GM18867 (cell line): ENCODE measurements around the gene CCDC136.

Experiments used
- ATAC-seq: cut with Tn5 transposase; IDR thresholded peaks from one replicate; pipeline ENCODE4 v1.9.1; 2021; ENCODE audit warnings: mild to moderate bottlenecking, moderate library complexity; ENCODE audit not compliant: unreplicated experiment

The CCDC136 gene

DNA sequence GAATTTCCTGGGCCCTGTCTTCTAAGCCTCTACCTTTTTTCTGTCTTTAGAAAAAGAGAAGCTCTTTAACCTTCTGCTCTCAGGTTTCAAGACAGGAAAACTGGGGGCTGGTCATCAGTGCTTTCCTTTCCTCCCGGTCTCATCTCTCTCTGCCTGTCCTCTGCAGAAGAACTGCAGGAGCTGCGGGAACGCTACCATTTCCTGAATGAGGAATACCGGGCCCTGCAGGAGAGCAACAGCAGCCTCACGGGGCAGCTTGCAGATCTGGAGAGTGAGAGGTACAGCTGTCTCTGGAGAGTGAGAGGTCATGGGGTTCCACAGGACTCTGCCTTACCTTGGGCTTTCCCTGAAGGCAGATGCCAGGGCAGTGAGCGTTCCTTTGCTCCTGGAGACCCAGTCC lies 12.7 kb downstream of the CCDC136 start:
- no peak for ATAC-seq

DNA sequence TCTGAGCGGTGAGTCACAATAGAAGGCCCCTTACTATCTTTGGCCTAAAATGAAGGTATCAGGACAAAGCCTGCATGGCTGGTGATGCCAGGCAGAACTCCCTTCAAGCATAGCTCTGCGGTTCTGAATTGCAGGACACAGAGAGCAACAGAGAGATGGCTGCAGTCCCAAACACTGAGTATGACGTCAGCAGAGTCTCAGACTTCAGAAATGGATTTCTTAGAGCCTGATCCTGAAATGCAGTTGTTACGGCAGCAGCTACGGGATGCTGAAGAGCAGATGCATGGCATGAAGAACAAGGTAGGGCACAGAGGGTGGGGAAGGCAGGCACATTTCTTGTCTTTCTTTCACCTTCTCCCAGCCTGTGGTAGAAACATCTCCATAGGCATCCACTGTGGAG lies 13.5 kb downstream of the CCDC136 start:
- ATAC-seq, result no peak

DNA sequence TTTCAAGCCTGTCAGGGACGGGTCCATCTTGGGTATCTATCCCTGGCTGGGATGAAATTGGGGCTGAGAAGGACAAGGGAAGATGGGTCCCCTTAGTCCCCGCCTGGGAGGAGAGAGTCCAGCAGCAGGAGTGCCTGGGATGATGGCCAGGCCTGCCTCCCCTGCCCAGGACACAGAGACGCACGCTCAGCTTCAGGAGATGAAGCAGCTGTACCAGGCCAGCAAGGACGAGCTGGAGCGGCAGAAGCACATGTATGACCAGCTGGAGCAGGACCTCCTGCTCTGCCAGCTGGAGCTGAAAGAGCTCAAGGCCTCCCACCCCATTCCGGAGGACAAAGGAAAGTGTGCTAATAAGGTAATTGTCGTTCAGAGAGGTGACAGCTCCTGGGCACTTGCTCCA lies 15.4 kb downstream of the CCDC136 start:
- no peak for ATAC-seq

DNA sequence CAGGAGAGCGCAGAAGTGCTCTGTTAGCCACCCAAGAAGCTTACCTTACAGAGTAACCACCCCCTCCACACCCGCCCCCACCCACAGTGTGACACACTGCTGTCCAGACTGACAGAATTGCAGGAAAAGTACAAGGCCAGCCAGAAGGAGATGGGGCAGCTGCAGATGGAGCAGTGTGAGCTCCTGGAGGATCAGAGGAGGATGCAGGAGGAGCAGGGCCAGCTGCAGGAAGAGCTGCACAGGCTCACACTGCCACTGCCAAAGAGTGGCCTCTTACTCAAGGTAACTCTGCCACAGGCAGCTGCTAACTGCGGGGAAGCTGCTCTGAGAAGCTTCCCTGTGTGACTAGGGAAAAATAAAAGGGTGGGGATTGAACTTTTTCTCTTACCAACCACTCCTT lies 17.6 kb downstream of the CCDC136 start:
- no peak for ATAC-seq

DNA sequence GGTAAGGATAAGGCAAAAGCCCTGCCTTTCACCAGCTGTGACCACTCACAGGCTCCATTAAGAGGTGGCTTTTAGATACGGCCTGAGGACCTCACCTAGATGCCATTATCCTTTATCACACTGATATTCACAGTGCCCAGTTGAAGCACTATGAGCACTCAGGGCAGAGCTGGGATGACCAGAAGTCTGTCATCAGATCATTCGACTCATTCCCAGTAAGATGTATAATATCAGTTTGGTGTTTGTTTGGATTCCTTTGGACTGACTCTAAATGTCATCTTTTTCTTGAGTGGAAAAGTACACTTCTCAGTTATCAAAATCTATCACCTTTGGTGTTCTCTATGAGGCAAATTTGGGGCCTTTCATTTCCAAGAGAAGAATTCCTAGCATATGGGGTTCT lies 18.7 kb downstream of the CCDC136 start:
- ATAC-seq, result no peak

DNA sequence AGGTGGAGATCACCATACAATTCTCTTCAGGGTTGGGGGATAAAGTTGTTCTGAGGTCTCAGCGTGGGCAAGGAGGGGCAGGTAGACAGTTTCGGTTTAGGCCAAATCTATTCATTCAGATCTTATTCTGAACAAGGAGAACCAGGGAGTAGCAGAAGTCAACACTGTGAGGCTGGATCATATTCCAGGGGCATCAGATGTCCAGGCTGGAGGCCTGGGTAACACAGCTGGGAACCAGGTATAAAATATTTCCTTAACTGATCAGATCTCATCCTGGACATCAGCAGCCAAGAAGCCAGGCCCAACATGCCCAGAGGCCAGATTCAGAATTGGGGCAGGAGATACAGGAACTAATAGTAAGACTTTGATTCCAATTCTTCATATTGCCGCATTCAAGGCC lies 19.2 kb downstream of the CCDC136 start:
- no peak for ATAC-seq

DNA sequence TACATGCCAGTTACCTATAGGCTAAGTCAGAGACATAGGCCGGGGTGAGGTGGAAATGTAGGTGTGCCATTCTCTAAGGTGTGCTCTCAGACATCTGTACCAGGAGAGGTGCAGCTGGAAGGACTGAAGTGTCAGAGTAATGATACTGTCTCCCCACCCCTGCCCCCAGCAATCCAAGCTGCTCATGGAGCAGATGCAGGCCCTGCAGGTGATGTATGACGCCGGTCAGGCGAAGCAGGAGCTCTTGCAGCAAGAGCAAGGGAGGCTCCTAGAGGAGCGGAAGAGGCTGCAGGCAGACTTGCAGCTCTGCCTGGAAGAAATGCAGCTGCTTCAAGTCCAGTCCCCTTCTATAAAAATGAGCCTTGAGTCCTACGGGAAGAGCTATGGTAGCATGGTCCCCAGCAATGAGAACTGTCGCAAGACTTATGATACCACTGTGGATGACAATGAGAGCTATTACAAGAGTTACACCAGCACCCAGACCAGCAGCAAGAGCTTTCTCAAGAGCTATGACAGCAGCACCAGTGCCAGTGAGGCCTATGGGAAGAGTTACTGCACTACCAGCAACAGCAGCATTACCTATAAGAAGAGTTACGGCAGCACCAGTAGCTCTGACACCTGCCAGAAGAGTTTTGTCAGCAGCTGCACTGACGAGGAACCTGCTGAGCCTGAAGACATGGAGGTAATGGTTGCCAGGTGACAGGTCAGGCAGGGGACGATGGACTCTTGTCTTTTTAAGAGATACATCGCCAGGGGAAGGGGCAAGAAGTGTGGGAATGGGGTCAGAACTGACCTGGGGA lies 20.1 kb downstream of the CCDC136 start:
- no peak for ATAC-seq

DNA sequence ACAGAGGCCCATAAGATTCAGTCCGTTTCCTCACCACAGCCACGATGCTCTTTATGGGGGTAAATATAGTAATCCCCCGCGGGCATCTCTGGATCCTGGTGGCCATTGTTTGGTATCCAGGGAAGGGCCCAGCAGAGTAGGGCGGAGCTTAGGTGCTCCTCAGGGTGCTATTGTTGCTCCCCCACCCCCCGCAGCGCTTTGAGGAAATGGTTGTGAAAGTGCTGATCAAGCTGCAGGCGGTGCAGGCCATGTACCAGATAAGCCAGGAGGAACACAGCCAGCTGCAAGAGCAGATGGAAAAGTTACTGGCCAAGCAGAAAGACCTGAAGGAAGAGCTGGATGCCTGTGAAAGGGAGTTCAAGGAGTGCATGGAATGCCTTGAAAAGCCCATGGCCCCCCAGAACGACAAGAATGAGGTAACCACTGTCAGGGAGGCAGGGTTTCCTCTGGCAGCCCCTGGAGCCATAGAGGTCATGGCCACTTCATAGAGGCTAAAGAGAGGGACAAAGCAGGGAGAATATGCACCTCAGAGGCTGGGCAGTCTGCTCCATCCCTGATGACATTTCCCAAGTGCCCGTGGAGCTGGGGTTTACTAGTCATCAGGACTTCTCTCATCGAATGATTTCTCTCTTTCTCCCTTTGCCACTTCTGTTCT lies 20.9 kb downstream of the CCDC136 start:
- no peak for ATAC-seq

DNA sequence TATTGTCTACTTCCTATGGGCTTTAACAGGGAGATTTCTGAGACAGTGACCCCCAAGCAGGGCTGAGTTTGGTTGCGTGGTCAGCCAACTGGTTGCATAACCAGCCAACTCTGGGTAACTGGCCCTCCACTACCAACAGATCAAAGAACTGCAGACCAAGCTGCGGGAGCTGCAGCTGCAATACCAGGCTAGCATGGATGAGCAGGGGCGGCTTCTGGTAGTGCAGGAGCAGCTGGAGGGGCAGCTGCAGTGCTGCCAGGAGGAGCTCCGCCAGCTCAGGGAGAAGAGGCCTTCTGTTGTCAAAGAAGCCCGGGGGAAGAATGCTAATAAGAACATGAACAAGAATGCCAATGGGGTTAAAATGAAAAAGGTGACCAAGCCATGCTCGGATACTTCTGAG lies 22.7 kb downstream of the CCDC136 start:
- no peak for ATAC-seq

DNA sequence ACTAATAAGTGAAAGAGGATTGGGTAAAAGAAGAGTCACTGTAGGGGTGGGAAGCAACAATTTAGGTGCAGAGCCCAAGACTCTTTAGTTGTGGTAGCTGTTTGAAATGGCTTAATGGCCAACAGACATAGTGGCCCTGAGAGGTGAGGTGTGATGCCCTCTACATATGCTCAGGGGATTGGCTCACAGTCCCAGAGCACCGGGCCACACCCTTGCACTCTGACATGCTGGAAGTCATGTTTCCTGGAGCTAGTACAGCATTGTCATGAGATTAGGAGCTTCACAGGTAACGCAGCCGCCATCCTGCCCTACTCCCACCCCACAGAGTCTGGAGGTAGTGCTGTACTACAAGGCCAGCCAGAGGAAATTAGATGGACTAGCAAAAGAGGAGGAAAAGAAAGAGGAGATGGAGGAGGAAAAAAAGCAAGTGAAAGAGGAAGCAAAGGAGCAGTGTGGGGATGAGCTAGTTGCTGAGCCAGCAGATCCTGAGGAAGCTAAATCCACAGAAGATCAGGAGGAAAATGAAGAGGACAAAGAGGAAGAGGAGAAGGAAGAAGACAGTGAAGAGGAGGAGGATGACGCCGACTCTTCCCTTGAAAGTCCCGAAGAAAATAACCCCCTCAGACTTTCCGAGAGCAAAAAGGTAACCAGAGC lies 23.6 kb downstream of the CCDC136 start:
- ATAC-seq, result no peak

DNA sequence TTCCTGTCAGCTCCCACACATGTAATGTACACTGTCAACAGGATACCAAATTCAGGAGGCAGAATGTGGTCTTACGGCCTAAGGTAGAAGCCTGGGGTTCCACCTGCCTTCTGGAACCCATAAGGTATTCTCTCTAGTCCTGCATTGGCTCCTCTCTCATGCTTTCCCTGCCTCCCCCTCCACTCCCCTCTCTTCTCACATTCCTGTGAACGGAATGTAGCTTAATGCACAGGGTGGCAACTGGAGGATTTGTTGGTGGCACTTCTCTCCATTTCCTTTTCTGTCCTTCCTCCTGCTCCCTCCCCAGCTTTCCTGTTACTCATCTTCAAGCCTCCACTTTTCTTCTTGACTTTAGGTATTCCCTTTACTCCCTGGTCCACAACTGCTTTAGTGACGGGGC lies 26.9 kb downstream of the CCDC136 start:
- no peak for ATAC-seq

DNA sequence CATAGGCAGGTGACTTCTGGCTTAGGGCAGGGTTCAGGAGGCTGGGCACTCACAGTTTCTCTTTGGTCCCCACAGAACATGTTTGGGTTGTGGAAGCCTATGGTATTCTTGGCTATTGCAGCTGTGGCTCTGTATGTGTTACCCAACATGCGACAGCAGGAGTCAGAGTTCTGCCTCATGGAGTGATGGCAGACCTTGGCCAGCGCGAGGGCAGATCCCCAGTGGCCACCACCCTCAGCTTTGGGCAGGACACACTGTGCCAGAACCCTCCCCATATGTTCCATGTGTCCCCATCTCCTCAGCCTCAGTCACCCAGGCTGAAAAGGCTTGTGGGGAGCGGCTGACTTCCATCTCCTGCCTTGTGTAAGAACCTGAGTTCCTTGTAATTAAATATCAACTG lies 30.0 kb downstream of the CCDC136 start:
- no peak for ATAC-seq

DNA sequence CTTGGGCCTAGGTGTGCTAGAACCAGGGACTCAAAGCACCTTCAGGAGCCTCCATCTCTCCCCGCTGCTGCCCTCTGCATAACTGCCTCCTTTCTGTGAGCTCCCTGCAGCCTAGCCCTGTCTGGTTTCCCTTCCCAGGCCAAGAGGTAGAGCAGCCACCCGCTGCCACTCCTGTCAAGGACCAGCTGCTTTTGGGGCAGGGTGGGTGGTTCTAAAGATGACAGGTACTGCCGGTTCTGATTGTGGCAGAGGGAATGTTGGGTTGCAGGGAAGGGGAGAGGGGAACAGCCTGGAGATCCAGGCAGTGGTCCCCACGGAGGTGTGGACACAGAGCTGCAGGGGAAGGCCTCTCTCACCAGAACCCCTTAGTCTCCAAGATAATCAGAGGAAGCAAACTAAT lies 34.7 kb downstream of the CCDC136 start:
- no peak for ATAC-seq

DNA sequence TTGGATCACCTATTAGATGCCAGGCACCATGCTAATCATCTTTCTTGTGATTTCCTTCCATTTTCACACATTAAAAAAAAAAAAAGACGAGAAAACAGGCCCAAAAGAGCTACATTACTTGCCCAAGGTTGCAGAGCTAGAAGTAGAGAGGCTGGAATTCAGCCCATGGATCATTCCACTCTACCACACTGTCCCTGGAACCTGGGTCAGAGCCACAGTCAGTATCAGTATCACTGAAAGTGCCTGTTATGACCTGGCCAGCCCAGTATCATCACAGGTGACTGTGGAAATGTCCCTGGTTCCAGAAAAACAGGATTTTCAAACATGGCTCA lies 35.1 kb downstream of the CCDC136 start:
- ATAC-seq, result no peak

DNA sequence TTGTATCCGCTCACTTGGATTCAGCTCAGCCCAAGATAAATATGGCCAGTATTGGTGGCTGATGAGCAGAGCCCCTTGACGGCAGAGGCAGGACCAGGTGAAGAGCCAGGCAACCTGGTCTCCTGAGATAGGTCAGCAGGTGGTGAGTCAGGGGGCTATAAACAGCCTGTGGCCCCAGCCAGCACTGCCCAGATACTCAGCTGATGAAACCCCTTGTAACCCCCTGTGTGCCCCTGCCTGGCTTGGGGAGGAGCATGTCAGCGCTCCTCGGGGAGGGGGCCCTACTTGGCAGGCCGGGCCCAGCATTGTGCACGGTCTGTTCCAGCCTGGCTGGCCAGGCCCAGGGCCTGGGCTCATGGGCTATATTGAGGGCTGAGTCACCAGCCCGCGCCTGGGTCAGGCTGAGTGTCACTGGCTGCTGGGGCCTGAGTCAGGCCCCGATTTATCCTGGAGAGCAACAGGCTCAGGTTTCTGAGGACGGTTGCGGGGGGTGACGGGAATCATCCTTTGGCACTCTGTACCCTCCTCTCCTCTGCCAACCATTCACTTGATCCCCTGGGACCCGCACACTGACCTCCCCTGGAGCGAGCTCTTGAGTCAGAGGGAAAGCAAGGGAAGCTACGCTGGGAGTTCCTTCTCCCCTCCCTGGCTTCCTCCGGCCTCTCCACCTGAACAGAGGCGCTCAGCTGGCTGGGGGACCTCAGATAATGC lies 35.6 kb downstream of the CCDC136 start:
- no peak for ATAC-seq

DNA sequence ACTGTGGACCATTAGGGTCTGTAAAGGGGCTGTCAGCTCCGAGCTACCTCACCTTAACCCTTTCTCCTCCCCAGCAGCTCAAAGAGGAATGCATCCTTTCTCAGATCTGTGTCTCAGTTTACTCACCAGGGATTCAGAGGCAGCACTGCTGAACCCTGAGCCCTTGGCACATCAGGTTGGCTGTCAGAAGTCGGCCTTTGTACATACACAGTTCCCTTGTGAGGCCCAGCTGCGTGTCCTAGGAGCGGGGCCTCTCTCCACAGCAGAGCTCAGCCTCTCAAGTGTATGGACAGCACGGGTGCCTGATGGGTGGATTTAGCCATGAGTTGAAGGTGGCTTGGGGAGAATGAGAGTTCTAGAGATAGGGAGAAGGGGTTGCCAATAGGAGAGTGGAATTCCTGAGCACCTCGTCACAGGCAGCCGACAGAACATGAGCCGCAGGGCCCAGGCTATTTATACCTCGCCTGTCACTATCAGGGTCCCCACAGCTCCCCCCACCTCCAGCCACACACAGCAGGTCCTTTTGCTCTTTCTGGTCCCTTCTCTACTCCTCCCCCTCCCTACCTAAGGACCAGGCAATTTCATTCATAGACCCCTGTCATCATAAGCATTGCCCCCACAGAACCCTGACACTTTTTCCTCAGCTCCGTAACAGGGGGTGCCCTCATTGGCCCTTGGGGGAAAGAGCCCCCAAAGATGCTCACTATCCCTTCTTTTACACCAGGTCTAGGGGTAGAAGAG lies 36.4 kb downstream of the CCDC136 start:
- ATAC-seq, result no peak

DNA sequence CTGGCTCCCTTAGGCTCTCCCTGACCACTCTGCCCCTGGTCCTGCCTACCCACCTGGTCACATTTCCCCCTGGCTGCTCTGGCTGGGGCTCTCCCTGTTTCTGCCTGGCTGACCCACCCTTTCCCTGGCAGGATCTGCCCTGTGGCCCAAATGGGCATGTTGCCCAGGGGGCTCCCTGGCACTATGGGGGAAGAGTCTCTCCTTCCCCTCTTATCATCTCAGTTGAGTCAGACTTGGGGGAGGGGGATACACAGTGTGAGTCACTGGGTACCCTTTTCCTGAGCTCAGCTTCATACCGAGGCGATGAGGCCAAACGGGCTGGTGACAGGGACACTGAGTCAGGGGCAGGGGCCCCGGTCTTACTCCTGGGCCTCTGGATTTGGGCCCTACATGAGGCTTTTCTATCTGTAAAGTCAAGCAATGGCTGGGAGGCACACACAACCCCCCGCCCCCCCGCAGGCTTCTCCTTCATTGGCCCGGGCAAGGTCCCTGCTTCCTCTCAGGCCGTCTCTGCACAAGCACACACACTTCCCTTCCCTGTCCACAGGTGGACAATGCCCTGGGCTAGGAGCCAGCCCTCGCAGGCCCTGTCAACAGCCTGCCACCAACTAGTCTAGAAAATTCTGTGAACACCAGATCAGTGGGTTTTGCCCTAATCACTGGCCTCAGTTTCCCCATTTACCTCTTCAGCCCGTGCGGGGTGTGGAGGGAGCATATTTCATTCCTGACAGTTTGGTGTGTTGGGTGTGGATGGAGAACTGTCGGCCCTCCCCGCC lies 37.8 kb downstream of the CCDC136 start:
- ATAC-seq, result no peak

DNA sequence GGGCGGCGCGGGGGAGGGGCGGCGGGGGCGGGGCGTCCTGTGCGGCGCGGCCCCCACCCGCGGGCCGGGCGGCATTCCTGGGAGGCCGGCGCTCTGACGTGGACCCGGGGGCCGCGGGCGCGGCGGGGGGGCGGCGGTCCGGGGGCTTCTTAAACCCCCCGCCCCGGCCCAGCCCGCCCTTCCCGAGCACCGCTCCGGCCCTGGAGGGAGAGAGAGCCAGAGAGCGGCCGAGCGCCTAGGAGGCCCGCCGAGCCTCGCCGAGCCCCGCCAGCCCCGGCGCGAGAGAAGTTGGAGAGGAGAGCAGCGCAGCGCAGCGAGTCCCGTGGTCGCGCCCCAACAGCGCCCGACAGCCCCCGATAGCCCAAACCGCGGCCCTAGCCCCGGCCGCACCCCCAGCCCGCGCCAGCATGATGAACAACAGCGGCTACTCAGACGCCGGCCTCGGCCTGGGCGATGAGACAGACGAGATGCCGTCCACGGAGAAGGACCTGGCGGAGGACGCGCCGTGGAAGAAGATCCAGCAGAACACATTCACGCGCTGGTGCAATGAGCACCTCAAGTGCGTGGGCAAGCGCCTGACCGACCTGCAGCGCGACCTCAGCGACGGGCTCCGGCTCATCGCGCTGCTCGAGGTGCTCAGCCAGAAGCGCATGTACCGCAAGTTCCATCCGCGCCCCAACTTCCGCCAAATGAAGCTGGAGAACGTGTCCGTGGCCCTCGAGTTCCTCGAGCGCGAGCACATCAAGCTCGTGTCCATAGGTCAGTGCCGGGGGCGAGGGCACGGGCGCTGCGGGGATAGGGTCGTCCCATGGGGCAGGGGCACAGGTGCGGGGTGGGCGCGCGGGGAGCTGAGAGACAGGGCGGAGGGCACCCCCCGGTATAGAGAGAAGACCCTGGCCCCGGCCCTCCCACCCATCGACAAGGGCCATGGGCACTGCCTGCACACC lies 38.7 kb downstream of the CCDC136 start, which contains the start of gene FLNC:
Gene FLNC (plus strand): TSS at position 176 of the 947 bp plus-strand sequence. CDS start 232 bp downstream, at position 408.
- no peak for ATAC-seq
